ENCODE data around the gene PRMT7.

GRCh38 chr16:68328860-68329390 is 18.1 kb downstream of the PRMT7 start:
- TF ChIP-seq, protein P1, sequence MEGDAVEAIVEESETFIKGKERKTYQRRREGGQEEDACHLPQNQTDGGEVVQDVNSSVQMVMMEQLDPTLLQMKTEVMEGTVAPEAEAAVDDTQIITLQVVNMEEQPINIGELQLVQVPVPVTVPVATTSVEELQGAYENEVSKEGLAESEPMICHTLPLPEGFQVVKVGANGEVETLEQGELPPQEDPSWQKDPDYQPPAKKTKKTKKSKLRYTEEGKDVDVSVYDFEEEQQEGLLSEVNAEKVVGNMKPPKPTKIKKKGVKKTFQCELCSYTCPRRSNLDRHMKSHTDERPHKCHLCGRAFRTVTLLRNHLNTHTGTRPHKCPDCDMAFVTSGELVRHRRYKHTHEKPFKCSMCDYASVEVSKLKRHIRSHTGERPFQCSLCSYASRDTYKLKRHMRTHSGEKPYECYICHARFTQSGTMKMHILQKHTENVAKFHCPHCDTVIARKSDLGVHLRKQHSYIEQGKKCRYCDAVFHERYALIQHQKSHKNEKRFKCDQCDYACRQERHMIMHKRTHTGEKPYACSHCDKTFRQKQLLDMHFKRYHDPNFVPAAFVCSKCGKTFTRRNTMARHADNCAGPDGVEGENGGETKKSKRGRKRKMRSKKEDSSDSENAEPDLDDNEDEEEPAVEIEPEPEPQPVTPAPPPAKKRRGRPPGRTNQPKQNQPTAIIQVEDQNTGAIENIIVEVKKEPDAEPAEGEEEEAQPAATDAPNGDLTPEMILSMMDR (IDR thresholded peaks at IDR 0.05): no peak
- TF ChIP-seq POLR2A (IDR thresholded peaks at IDR 0.05): no peak
